Measurements from ENCODE around the gene ADAMTS2.

Gene ADAMTS2

GRCh38 chr5:179330186-179330900 is 14.9 kb downstream of the ADAMTS2 start:
- DNase-seq (ENCODE audit: low read depth, low spot score): no peak
- POLR2A ChIA-PET: no interaction called here
- CTCF ChIA-PET: interaction anchor here (1.3 kb wide), 1 partner anchor 9 kb away, joined by 3 read pairs; no protein-coding TSS in a partner anchor
- TF ChIP-seq, protein P1, sequence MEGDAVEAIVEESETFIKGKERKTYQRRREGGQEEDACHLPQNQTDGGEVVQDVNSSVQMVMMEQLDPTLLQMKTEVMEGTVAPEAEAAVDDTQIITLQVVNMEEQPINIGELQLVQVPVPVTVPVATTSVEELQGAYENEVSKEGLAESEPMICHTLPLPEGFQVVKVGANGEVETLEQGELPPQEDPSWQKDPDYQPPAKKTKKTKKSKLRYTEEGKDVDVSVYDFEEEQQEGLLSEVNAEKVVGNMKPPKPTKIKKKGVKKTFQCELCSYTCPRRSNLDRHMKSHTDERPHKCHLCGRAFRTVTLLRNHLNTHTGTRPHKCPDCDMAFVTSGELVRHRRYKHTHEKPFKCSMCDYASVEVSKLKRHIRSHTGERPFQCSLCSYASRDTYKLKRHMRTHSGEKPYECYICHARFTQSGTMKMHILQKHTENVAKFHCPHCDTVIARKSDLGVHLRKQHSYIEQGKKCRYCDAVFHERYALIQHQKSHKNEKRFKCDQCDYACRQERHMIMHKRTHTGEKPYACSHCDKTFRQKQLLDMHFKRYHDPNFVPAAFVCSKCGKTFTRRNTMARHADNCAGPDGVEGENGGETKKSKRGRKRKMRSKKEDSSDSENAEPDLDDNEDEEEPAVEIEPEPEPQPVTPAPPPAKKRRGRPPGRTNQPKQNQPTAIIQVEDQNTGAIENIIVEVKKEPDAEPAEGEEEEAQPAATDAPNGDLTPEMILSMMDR (IDR thresholded peaks at IDR 0.05; ENCODE audit: insufficient read depth, low read length, missing control alignments): no peak
- no peak overlapping the region for H3K4me3 ChIP-seq (ENCODE audit: low read depth, low read length)

DNA sequence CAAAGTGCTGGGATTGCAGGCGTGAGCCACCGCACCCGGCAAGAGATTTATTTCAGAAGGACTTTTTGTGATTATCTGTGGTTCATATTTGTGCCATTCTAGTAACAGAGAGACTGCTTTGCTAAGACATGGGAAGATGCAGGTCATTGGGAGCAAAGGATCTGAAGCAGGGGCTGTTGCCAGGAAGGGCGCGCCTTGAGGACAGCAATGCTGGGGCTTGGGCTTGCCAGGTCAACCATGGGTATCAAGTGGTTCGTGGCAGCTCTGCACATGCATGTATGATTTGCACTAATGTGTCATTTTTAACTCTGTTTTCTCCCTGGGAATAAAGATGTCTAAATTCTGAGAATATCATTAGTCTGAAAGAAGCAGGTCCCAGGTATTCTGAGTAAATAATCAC is 17.0 kb downstream of the ADAMTS2 start:
- TF ChIP-seq, protein P1 (IDR thresholded peaks at IDR 0.05; ENCODE audit: insufficient read depth, low read length, missing control alignments): no peak
- ChIA-PET POLR2A (no interaction called here), CTCF (no interaction called here)
- DNase-seq (ENCODE audit: low read depth, low spot score): no peak
- H3K4me3 ChIP-seq (ENCODE audit: low read depth, low read length): no peak overlapping the region

GRCh38 chr5:179327021-179327735 is 18.1 kb downstream of the ADAMTS2 start:
- no peak for DNase-seq (ENCODE audit: low read depth, low spot score)
- H3K4me3 ChIP-seq (ENCODE audit: low read depth, low read length): no peak overlapping the region
- POLR2A ChIA-PET: no interaction called here
- CTCF ChIA-PET: no interaction called here
- TF ChIP-seq, protein P1 (IDR thresholded peaks at IDR 0.05; ENCODE audit: insufficient read depth, low read length, missing control alignments): no peak

- POLR2A ChIA-PET: no interaction called here
- TF ChIP-seq, protein P1 (IDR thresholded peaks at IDR 0.05; ENCODE audit: insufficient read depth, low read length, missing control alignments): no peak
- CTCF ChIA-PET: no interaction called here
- H3K4me3 ChIP-seq (ENCODE audit: low read depth, low read length): no peak overlapping the region
- DNase-seq (ENCODE audit: low read depth, low spot score): no peak
Observed at GRCh38 chr5:179326122-179326927, 18.9 kb downstream of the ADAMTS2 start.

GRCh38 chr5:179325296-179326031 is 19.8 kb downstream of the ADAMTS2 start:
- ChIA-PET POLR2A (no interaction called here), CTCF (no interaction called here)
- TF ChIP-seq, protein P1 (IDR thresholded peaks at IDR 0.05; ENCODE audit: insufficient read depth, low read length, missing control alignments): no peak
- no peak for DNase-seq (ENCODE audit: low read depth, low spot score)
- H3K4me3 ChIP-seq (ENCODE audit: low read depth, low read length): no peak overlapping the region
